Transverse colon (tissue), 4 donors: ENCODE measurements around the gene TXNDC11. TPM values are rescaled to one million over a fixed set of nuclear protein-coding genes. Genes with fewer than 3 reads are reported as not detected.

Experiments
- DNase-seq: peaks from one replicate; pipeline ENCODE4 v3.0.0-alpha.2; 2019
- H3K27ac ChIP-seq, 4 donors: fragments of 200-600 bp; sonication (generic); 2 replicates each; pipeline ENCODE4 v1.5.1; 2016 to 2018; ENCODE audit warnings: inconsistent platforms in 4 of 4
- H3K27me3 ChIP-seq: fragments of 200-600 bp; sonication (generic); 2 replicates; pipeline ENCODE4 v1.5.1; 2017; ENCODE audit warnings: inconsistent platforms
- H3K36me3 ChIP-seq, 4 donors: fragments of 200-600 bp; sonication (generic); 2 replicates each; pipeline ENCODE4 v1.5.1; 2017 to 2019; ENCODE audit warnings: inconsistent platforms in 4 of 4
- H3K4me1 ChIP-seq, 4 donors: fragments of 200-600 bp; sonication (generic); 2 replicates each; pipeline ENCODE4 v1.5.1; 2017 to 2020; ENCODE audit warnings: inconsistent platforms in 4 of 4
- H3K4me3 ChIP-seq, 4 donors: fragments of 200-600 bp; sonication (generic); 1 replicate in 1 of 4; 2 replicates in 3 of 4; pipeline versions ENCODE4 v1.5.1 to v1.6.1; 2017 to 2019; ENCODE audit warnings: inconsistent platforms in 4 of 4
- H3K9me3 ChIP-seq, 2 donors: fragments of 200-600 bp; sonication (generic); 2 replicates each; pipeline ENCODE4 v1.5.1; 2017 to 2019; ENCODE audit warnings: inconsistent platforms in 2 of 2
- CTCF ChIP-seq, 5 experiments: fragments of 200-600 bp in 3 of 5; fragments of 450-650 bp in 2 of 5; sonication (generic) in 3 of 5; IDR thresholded peaks; 1 replicate in 2 of 5; 2 replicates in 3 of 5; pipeline ENCODE4 v1.5.1; 2016 to 2017; ENCODE audit warnings: antibody characterized with exemption in 5 of 5, inconsistent platforms in 3 of 5, mild to moderate bottlenecking in 2 of 5, moderate library complexity in 1 of 5
- EP300 ChIP-seq: sonication (generic); formaldehyde crosslinking; IDR thresholded peaks from one replicate; pipeline ENCODE4 v1.6.1; 2017; ENCODE audit warnings: antibody characterized with exemption, low read depth
- POLR2A ChIP-seq: fragments of 450-650 bp; IDR thresholded peaks from one replicate; pipeline ENCODE4 v1.6.1; 2016; ENCODE audit warnings: antibody characterized with exemption, mild to moderate bottlenecking, moderate library complexity
- POLR2AphosphoS5 ChIP-seq, 3 donors: sonication (generic); formaldehyde crosslinking; IDR thresholded peaks; one replicate each; pipeline ENCODE4 v1.6.1; 2016; ENCODE audit warnings: antibody characterized with exemption in 3 of 3
- WGBS, 2 donors: methylation state at CpG; one replicate each; pipeline ENCODE4 v1.1.5; 2018; ENCODE audit warnings: low coverage in 1 of 2; 5-methylcytosine and 5-hydroxymethylcytosine counted together
- in situ Hi-C, 4 donors: fragments of 200-750 bp; cut with MboI; loops; one replicate each; pipeline versions ENCODE4 v1.15.0 to v1.15.1; 2017; ENCODE audit warnings: low sequenced_read_pairs in 3 of 4, low pct_ligation_motif_present in 1 of 4, low pct_unique_long_range_greater_than_20kb in 1 of 4
- intact Hi-C: fragments of 100-400 bp; cut with DNase I; formaldehyde crosslinking; loops from one replicate; pipeline ENCODE4 v1.15.1; 2023; ENCODE audit warnings: low total_unique reads
- total RNA-seq, 4 donors: library from RNA; depleted of rRNA; stranded (reverse); fragments of >200 nt; gene quantifications; one replicate each; pipeline ENCODE4 v1.1.0, GENCODE V29; 2016

Gene TXNDC11
- total RNA-seq, 4 donors from 2014 or later: 66.8 to 105 (median 71.1) TPM

- WGBS, 2 donors: 100% methylated on average over 2 of the region's 2 CpGs; no CpG with 5 or more reads in 1 of the 2 donors
- in situ Hi-C loops (no loop called here), intact Hi-C loops (no loop called here)
- Histone ChIP-seq H3K27ac (peak overlapping the region in 1 of 4 donors; percentile 78), H3K4me1 (peaks cover 12 to 68% (median 34%) of the 10 kb centered on the region in 4 donors), H3K27me3 (peaks cover 6% of the 10 kb centered on the region), H3K4me3 (no peak overlapping the region), H3K36me3 (no peaks in the 10 kb centered on the region), H3K9me3 (no peaks in the 10 kb centered on the region)
- no peak for DNase-seq
- no peak for TF ChIP-seq POLR2AphosphoS5 (IDR thresholded peaks at IDR 0.05)
- no peak for TF ChIP-seq POLR2A
- no peak for TF ChIP-seq CTCF (IDR thresholded peaks at IDR 0.05)
- TF ChIP-seq EP300: no peak
These were observed 71.4 kb downstream of the TXNDC11 start for GRCh38 chr16:11671271-11671670.

- H3K27me3 ChIP-seq: peaks cover 6% of the 10 kb centered on the region
- no peaks in the 10 kb centered on the region for H3K36me3 ChIP-seq
- intact Hi-C loops (no loop called here), in situ Hi-C loops (no loop called here)
- TF ChIP-seq POLR2A: no peak
- TF ChIP-seq POLR2AphosphoS5 (IDR thresholded peaks at IDR 0.05): no peak
- no peak for TF ChIP-seq CTCF (IDR thresholded peaks at IDR 0.05)
- TF ChIP-seq EP300: no peak
- peak overlapping the region; percentile 73 to 83 (median 76) for H3K27ac ChIP-seq
- WGBS, 2 donors: 60 to 71% methylated on average over 1 to 24 of the region's 27 CpGs
- peaks cover 12 to 61% (median 32%) of the 10 kb centered on the region in 4 donors for H3K4me1 ChIP-seq
- peak overlapping the region in 1 of 4 donors; percentile 91 for H3K4me3 ChIP-seq
- DNase-seq: no peak
- no peaks in the 10 kb centered on the region for H3K9me3 ChIP-seq
These were observed 72.2 kb downstream of the TXNDC11 start for GRCh38 chr16:11670171-11671131.

GRCh38 chr16:11669380-11670146 is 73.1 kb downstream of the TXNDC11 start:
- intact Hi-C loops (no loop called here), in situ Hi-C loops (no loop called here)
- Histone ChIP-seq H3K27me3 (peaks cover 6% of the 10 kb centered on the region), H3K36me3 (no peaks in the 10 kb centered on the region), H3K9me3 (no peaks in the 10 kb centered on the region), H3K27ac (peak overlapping the region; percentile 73 to 83 (median 76)), H3K4me3 (peak overlapping the region; percentile 65 to 91 (median 78)), H3K4me1 (peaks cover 12 to 54% (median 30%) of the 10 kb centered on the region in 4 donors)
- peak; percentile 49 for DNase-seq
- TF ChIP-seq EP300: no peak
- no peak for TF ChIP-seq POLR2AphosphoS5 (IDR thresholded peaks at IDR 0.05)
- TF ChIP-seq CTCF (IDR thresholded peaks at IDR 0.05): no peak
- TF ChIP-seq POLR2A: no peak
- 43% methylated on average over 22 of the region's 22 CpGs; no CpG with 5 or more reads in 1 of the 2 donors for WGBS, 2 donors
